H1 (cell line): ENCODE data around the gene COX19. TPM values are rescaled to one million over a fixed set of nuclear protein-coding genes. Genes with fewer than 3 reads are reported as not detected.

Experiments used
- BACH1 ChIP-seq: IDR thresholded peaks from 2 replicates; pipeline ENCODE4 v1.6.1; 2012; ENCODE audit warnings: low read length, improper control_type of control experiment
- CHD1 ChIP-seq: IDR thresholded peaks from 2 replicates; pipeline ENCODE4 v1.6.1; 2012; ENCODE audit warnings: low read depth, low read length, improper control_type of control experiment
- CHD7 ChIP-seq: fragments of 300-600 bp; sonication (generic); IDR thresholded peaks from 2 replicates; pipeline ENCODE4 v1.7.1; 2012; ENCODE audit warnings: low read length, moderate library complexity, mild to moderate bottlenecking, inconsistent platforms; ENCODE audit not compliant: insufficient replicate concordance
- KDM5A ChIP-seq: fragments of 200-600 bp; IDR thresholded peaks from 2 replicates; pipeline ENCODE4 v1.7.1; 2012; ENCODE audit warnings: mild to moderate bottlenecking, low read length, inconsistent platforms, mixed read lengths
- RBBP5 ChIP-seq: IDR thresholded peaks from 2 replicates; pipeline ENCODE4 v1.7.1; 2012; ENCODE audit warnings: low read depth, mild to moderate bottlenecking, inconsistent platforms, low read length, moderate library complexity, borderline replicate concordance
- RNF2 ChIP-seq: fragments of 200-900, 300-1000 bp; sonication (generic); IDR thresholded peaks from 2 replicates; pipeline ENCODE4 v1.7.1; 2016; ENCODE audit warnings: borderline replicate concordance, low read depth, mild to moderate bottlenecking, antibody characterized with exemption, low read length; ENCODE audit not compliant: poor library complexity, severe bottlenecking; ENCODE audit errors: missing control alignments
- RXRA ChIP-seq: IDR thresholded peaks from 2 replicates; pipeline ENCODE4 v1.6.1; 2011; ENCODE audit warnings: low read depth, mild to moderate bottlenecking, low read length, moderate library complexity; ENCODE audit not compliant: insufficient read depth
- SIRT6 ChIP-seq: IDR thresholded peaks from one replicate; pipeline ENCODE4 v1.7.1; 2012; ENCODE audit warnings: low read length, inconsistent platforms
- TAF7 ChIP-seq: optimal IDR thresholded peaks from 2 replicates; pipeline ENCODE3; 2011; ENCODE audit warnings: low read depth, mild to moderate bottlenecking, inconsistent platforms, low read length, moderate library complexity, borderline replicate concordance
- TCF12 ChIP-seq: IDR thresholded peaks from 2 replicates; pipeline ENCODE4 v1.6.1; 2011; ENCODE audit warnings: low read depth, mild to moderate bottlenecking, low read length
- polyA plus RNA-seq, 7 experiments: library from polyadenylated mRNA; depleted of rRNA in 3 of 7; stranded (reverse) in 5 of 7; unstranded in 2 of 7; fragments of >200 nt in 5 of 7; fragments of 200-250 nt in 2 of 7; gene quantifications; 1 replicate in 5 of 7; 2 replicates in 1 of 7; 4 replicates in 1 of 7; pipeline versions ENCODE4 v1.2.1 to v1.2.3, GENCODE V29; 2011 to 2013; ENCODE audit warnings: missing spikeins in 2 of 7, mixed read lengths in 2 of 7
- total RNA-seq: library from RNA; stranded (reverse); fragmentation: NEBNext Ultra II Directional; extraction: Animal tissue kit (Norgen Biotek cat#: 25700); gene quantifications from 2 replicates; pipeline ENCODE4 v1.2.1, GENCODE V29; 2021

The COX19 gene
- total and polyA plus RNA-seq, 2 of the 8 experiments (the other 6 are each of a cell fraction or from before 2014, with no cell fraction given): 3.9 to 7.9 TPM

- TF ChIP-seq CHD7 (no peak), SIRT6 (no peak), RXRA (no peak), KDM5A (no peak), RBBP5 (no peak), RNF2 (no peak), BACH1 (no peak), TCF12 (no peak), TAF7 (no peak), CHD1 (no peak)
These were observed 43.3 kb downstream of the COX19 start (continued) for GRCh38 chr7:931871-932650.
